Calu3 (cell line): ENCODE results near the gene ZNF532. TPM values are rescaled to one million over a fixed set of nuclear protein-coding genes. Genes with fewer than 3 reads are reported as not detected.

Experiments used
- BruUV-seq: library from RNA; stranded (reverse); fragments of 400-500 nt; replicated peaks from 2 replicates; lab custom pipeline; 2021; lab: Mats Ljungman, UMichigan
- CTCF ChIA-PET: fragments of 300-600 bp; sonication (Branson Sonifier 250); formaldehyde crosslinking; loops from one replicate; lab custom pipeline; 2022; ENCODE audit warnings: antibody characterized with exemption; lab: Charles Lee
- DNase-seq: peaks from one replicate; pipeline ENCODE4 v3.0.0; 2022
- H3K27ac Mint-ChIP-seq: one replicate; pipeline ENCODE4 v1.8.0; 2022; ENCODE audit warnings: mixed read lengths; ENCODE audit not compliant: unreplicated experiment
- H3K27me3 Mint-ChIP-seq: one replicate; pipeline ENCODE4 v1.8.0; 2022; ENCODE audit warnings: mixed read lengths; ENCODE audit not compliant: unreplicated experiment
- H3K36me3 Mint-ChIP-seq: one replicate; pipeline ENCODE4 v1.8.0; 2022; ENCODE audit warnings: mild to moderate bottlenecking, moderate library complexity, mixed read lengths; ENCODE audit not compliant: insufficient read depth, unreplicated experiment
- H3K4me1 Mint-ChIP-seq: one replicate; pipeline ENCODE4 v1.8.0; 2022; ENCODE audit warnings: mild to moderate bottlenecking, low read depth, mixed read lengths; ENCODE audit not compliant: unreplicated experiment
- H3K4me3 Mint-ChIP-seq: one replicate; pipeline ENCODE4 v1.8.0; 2022; ENCODE audit warnings: mild to moderate bottlenecking, low read depth, moderate library complexity, mixed read lengths; ENCODE audit not compliant: unreplicated experiment
- H3K9me3 Mint-ChIP-seq: one replicate; pipeline ENCODE4 v1.8.0; 2022; ENCODE audit warnings: low read depth, mixed read lengths; ENCODE audit not compliant: unreplicated experiment
- CTCF ChIP-seq: fragments of 200-600 bp; IDR thresholded peaks from one replicate; pipeline ENCODE4 v1.8.0; 2022; ENCODE audit warnings: antibody characterized with exemption; ENCODE audit not compliant: unreplicated experiment
- intact Hi-C: fragments of 100-400 bp; cut with micrococcal nuclease; formaldehyde crosslinking; loops from one replicate; pipeline ENCODE4 v1.10.0; 2022; ENCODE audit not compliant: unreplicated experiment
- total RNA-seq: library from RNA; stranded (reverse); gene quantifications from 2 replicates; pipeline ENCODE4 v1.2.3, GENCODE V29; 2022

Gene ZNF532
- total RNA-seq, 1 experiment from 2014 or later: 150 TPM

DNA sequence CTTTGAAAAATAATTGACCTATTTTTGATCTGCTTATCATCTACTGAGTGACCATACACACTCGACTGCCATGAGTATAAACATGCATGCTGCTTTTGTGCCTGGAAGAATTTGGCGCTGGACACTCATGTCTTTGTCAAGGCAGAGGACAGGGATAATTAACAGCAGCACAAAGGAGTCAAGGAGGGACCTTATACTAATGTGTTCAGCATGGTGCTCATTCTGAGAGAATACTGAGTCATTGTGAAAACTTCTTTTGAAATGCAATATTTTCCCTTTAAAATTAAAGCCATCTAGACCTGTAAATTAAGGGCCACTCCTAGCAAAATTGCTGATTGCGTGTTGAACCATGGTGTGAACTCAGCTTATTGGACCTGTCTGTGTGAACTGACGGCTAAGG lies 116.3 kb downstream of the ZNF532 start:
- DNase-seq: no peak
- no peaks in the 10 kb centered on the region for H3K27me3 Mint-ChIP-seq
- no peaks in the 10 kb centered on the region for H3K4me1 Mint-ChIP-seq
- H3K4me3 Mint-ChIP-seq: no peak overlapping the region
- CTCF ChIA-PET: no interaction called here
- H3K9me3 Mint-ChIP-seq: no peaks in the 10 kb centered on the region
- H3K36me3 Mint-ChIP-seq: peaks cover 45% of the 10 kb centered on the region
- TF ChIP-seq CTCF: no peak
- BruUV-seq: no TSS peak
- intact Hi-C loops: no loop called here
- H3K27ac Mint-ChIP-seq: no peak overlapping the region

- DNase-seq: no peak
- CTCF ChIA-PET: no interaction called here
- intact Hi-C loops: no loop called here
- peaks cover 55% of the 10 kb centered on the region for H3K36me3 Mint-ChIP-seq
- no peaks in the 10 kb centered on the region for H3K4me1 Mint-ChIP-seq
- no peak overlapping the region for H3K27ac Mint-ChIP-seq
- TF ChIP-seq CTCF: no peak
- H3K4me3 Mint-ChIP-seq: no peak overlapping the region
- H3K9me3 Mint-ChIP-seq: no peaks in the 10 kb centered on the region
- no TSS peak for BruUV-seq
- no peaks in the 10 kb centered on the region for H3K27me3 Mint-ChIP-seq
Measured at GRCh38 chr18:58983260-58984155, 118.8 kb downstream of the ZNF532 start.

- no peak for TF ChIP-seq CTCF
- H3K27me3 Mint-ChIP-seq: no peaks in the 10 kb centered on the region
- peaks cover 6% of the 10 kb centered on the region for H3K9me3 Mint-ChIP-seq
- H3K27ac Mint-ChIP-seq: no peak overlapping the region
- H3K36me3 Mint-ChIP-seq: peaks cover 28% of the 10 kb centered on the region
- intact Hi-C loops: no loop called here
- peaks cover 32% of the 10 kb centered on the region for H3K4me1 Mint-ChIP-seq
- CTCF ChIA-PET: no interaction called here
- no peak overlapping the region for H3K4me3 Mint-ChIP-seq
- BruUV-seq: no TSS peak
- DNase-seq: no peak
Measured at GRCh38 chr18:58988600-58988999, 123.9 kb downstream of the ZNF532 start.

DNA sequence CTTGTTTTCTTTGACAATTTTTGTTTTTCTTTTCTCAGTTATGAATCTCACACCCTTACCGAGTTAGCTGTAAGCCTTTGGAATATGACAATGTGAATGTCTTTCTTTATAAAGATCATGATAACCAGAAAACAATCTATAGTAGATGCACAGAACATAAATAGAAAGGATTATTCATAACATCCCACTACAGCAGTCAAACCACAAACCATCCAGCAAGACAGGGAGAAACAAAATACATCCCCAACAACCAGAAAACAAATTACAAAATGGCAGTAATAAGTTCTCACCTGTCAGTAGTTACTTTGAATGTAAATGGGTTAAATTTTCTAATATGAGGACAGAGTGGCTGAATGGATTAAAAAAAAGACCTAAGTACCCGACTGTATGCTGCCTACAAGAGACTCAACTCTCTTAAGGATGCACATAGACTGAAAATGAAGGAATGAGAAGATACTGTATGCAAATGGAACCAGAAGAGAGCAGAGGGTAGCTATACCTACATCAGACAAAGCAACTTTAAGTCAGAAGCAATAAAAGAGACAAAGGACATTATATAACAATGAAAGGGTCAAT lies 124.6 kb downstream of the ZNF532 start:
- DNase-seq: no peak
- BruUV-seq: no TSS peak
- peaks cover 36% of the 10 kb centered on the region for H3K4me1 Mint-ChIP-seq

More for the DNA sequence above, 124.6 kb downstream of the ZNF532 start:
- peaks cover 21% of the 10 kb centered on the region for H3K36me3 Mint-ChIP-seq
- H3K27ac Mint-ChIP-seq: no peak overlapping the region
- H3K9me3 Mint-ChIP-seq: peaks cover 6% of the 10 kb centered on the region
- CTCF ChIA-PET: no interaction called here
- intact Hi-C loops: no loop called here
- H3K4me3 Mint-ChIP-seq: no peak overlapping the region
- TF ChIP-seq CTCF: no peak
- H3K27me3 Mint-ChIP-seq: no peaks in the 10 kb centered on the region
